A549 treated with DMSO at 1 μM for 4 hours (cell line): ENCODE measurements around the gene LSM4. TPM values are rescaled to one million over a fixed set of nuclear protein-coding genes. Genes with fewer than 3 reads are reported as not detected.

Experiments
- total RNA-seq: library from RNA; stranded (reverse); fragments of 200-300 nt; extraction: Qiagen RNA extraction; gene quantifications from 5 replicates; pipeline ENCODE4 v1.2.3, GENCODE V29; 2022; ENCODE audit warnings: low read depth

The LSM4 gene
- 214 to 233 TPM (median 229 TPM) in 5 replicates for total RNA-seq

GRCh38 chr19:18322759-18323460 is at the start of gene LSM4:
LSM4 (minus strand) TSS chr19:18323076; CDS start chr19:18323020, 56 bp downstream.

GRCh38 chr19:18340190-18340989 is 17.5 kb upstream of the LSM4 start, which contains the start of gene PGPEP1:
PGPEP1 (plus strand) TSS chr19:18340598; CDS start chr19:18340682, 84 bp downstream.

GRCh38 chr19:18281082-18282020 is 41.5 kb downstream of the LSM4 start, which contains the start of gene JUND:
JUND (minus strand) TSS chr19:18281622; CDS start chr19:18281484, 138 bp downstream.

GRCh38 chr19:18274219-18274780 is 48.6 kb downstream of the LSM4 start, which contains the start of gene IQCN:
IQCN (minus strand) TSS chr19:18274452; CDS start chr19:18269478, 4,974 bp downstream.

Other genes starting within 250 kb of the LSM4 start
- gene IL12RB1, start 236.1 kb downstream of the LSM4 start, total RNA-seq, result not detected in 5 replicates
- gene MAST3, start 225.3 kb downstream of the LSM4 start, total RNA-seq, result 1.7 to 2.3 TPM (median 2.0 TPM) in 5 replicates
- 4.4 to 11.0 TPM (median 10.6 TPM) in 5 replicates for gene PIK3R2, start 169.9 kb downstream of the LSM4 start, total RNA-seq
- gene IFI30, start 149.3 kb downstream of the LSM4 start, total RNA-seq, result 11.6 to 20.8 TPM (median 13.7 TPM) in 5 replicates
- gene MPV17L2, start 129.9 kb downstream of the LSM4 start, total RNA-seq, result 8.2 to 13.5 TPM (median 11.9 TPM) in 5 replicates
- 0.74 to 0.94 TPM (median 0.87 TPM) in 5 replicates for gene RAB3A, start 119.0 kb downstream of the LSM4 start, total RNA-seq
- 0.02 to 0.29 TPM (median 0.23 TPM) in 4 of 5 replicates, not detected in the other for gene PDE4C, start 96.6 kb downstream of the LSM4 start, total RNA-seq
- gene IQCN, start 48.6 kb downstream of the LSM4 start, total RNA-seq, result 0.25 to 0.69 TPM (median 0.51 TPM) in 5 replicates
- 32.2 to 63.7 TPM (median 50.1 TPM) in 5 replicates for gene JUND, start 41.5 kb downstream of the LSM4 start, total RNA-seq
- 2.2 to 4.3 TPM (median 3.7 TPM) in 5 replicates for gene PGPEP1, start 17.5 kb upstream of the LSM4 start, total RNA-seq
- gene GDF15, start 63.1 kb upstream of the LSM4 start, total RNA-seq, result 40.6 to 72.6 TPM (median 50.5 TPM) in 5 replicates
- not detected in 5 replicates for gene LRRC25, start 74.5 kb upstream of the LSM4 start, total RNA-seq
- gene SSBP4, start 96.3 kb upstream of the LSM4 start, total RNA-seq, result 42.9 to 62.5 TPM (median 44.8 TPM) in 5 replicates
- gene ISYNA1, start 115.1 kb upstream of the LSM4 start, total RNA-seq, result 30.2 to 44.3 TPM (median 37.1 TPM) in 5 replicates
- 4.9 to 5.5 TPM (median 5.0 TPM) in 5 replicates for gene ELL, start 199.0 kb upstream of the LSM4 start, total RNA-seq
- 133 to 151 TPM (median 136 TPM) in 5 replicates for gene FKBP8, start 220.5 kb upstream of the LSM4 start, total RNA-seq
- 87.9 to 111 TPM (median 98.4 TPM) in 5 replicates for gene KXD1, start 234.8 kb upstream of the LSM4 start, total RNA-seq
- 1,087 to 1,167 TPM (median 1,108 TPM) in 5 replicates for gene UBA52, start 248.8 kb upstream of the LSM4 start, total RNA-seq